WTC11 (cell line): Measurements from ENCODE around the gene MEGF8.

Experiments
- ATF3 ChIP-seq: sonication (generic); formaldehyde crosslinking; conservative IDR thresholded peaks from 2 replicates; pipeline ENCODE4 v1.8.1; 2022; ENCODE audit warnings: mild to moderate bottlenecking, missing genetic modification reagents
- CBFB ChIP-seq: sonication (generic); formaldehyde crosslinking; IDR thresholded peaks from 2 replicates; pipeline ENCODE4 v1.8.1; 2022; ENCODE audit warnings: mild to moderate bottlenecking, low read depth, missing genetic modification reagents
- CTCF ChIP-seq: fragments of 200-600 bp; IDR thresholded peaks from 2 replicates; pipeline ENCODE4 v1.8.0; 2022; ENCODE audit warnings: antibody characterized with exemption
- ERG ChIP-seq: fragments of 250-450 bp; sonication (Bioruptor Pico); IDR thresholded peaks from 2 replicates; pipeline ENCODE4 v1.8.0; 2021; ENCODE audit warnings: mild to moderate bottlenecking
- MAX ChIP-seq: sonication (generic); formaldehyde crosslinking; IDR thresholded peaks from 2 replicates; pipeline ENCODE4 v1.8.0; 2022; ENCODE audit warnings: mild to moderate bottlenecking, missing genetic modification reagents
- NFYB ChIP-seq: sonication (generic); formaldehyde crosslinking; conservative IDR thresholded peaks from 2 replicates; pipeline ENCODE4 v1.8.0; 2022; ENCODE audit warnings: low read depth, missing genetic modification reagents
- TCF7 ChIP-seq: sonication (generic); formaldehyde crosslinking; IDR thresholded peaks from 2 replicates; pipeline ENCODE4 v1.8.0; 2022; ENCODE audit warnings: mild to moderate bottlenecking, low read depth, missing genetic modification reagents, moderate library complexity
- TEAD4 ChIP-seq: sonication (generic); formaldehyde crosslinking; IDR thresholded peaks from 2 replicates; pipeline ENCODE4 v1.8.0; 2022; ENCODE audit warnings: mild to moderate bottlenecking, missing genetic modification reagents
- ZNF317 ChIP-seq: sonication (generic); formaldehyde crosslinking; IDR thresholded peaks from 2 replicates; pipeline ENCODE4 v1.8.1; 2023; ENCODE audit warnings: low read depth, mild to moderate bottlenecking, moderate library complexity, missing genetic modification reagents, borderline replicate concordance
- ZNF423 ChIP-seq: fragments of 250-450 bp; sonication (Bioruptor Pico); IDR thresholded peaks from 2 replicates; pipeline ENCODE4 v2.1.2; 2022; ENCODE audit warnings: mild to moderate bottlenecking, moderate library complexity

- no peak for TF ChIP-seq CBFB (CRISPR knock-in tag)
- TF ChIP-seq CTCF = no peak
- no peak for TF ChIP-seq MAX
- no peak for TF ChIP-seq NFYB (CRISPR knock-in tag)
- TF ChIP-seq ERG (CRISPR knock-in tag) = no peak
- no peak for TF ChIP-seq ATF3 (CRISPR knock-in tag)
- TF ChIP-seq TCF7 (CRISPR knock-in tag) = no peak
- TF ChIP-seq ZNF317 (CRISPR knock-in tag) = no peak
- TF ChIP-seq ZNF423 (CRISPR knock-in tag) = no peak
- TF ChIP-seq TEAD4 (CRISPR knock-in tag) = no peak
These were observed 86.2 kb downstream of the MEGF8 start for GRCh38 chr19:42411581-42412178.
